OCI-LY7 (cell line): ENCODE data around the gene ZNF182. TPM values are rescaled to one million over a fixed set of nuclear protein-coding genes. Genes with fewer than 3 reads are reported as not detected.

Experiments
- BruUV-seq: library from RNA; stranded (reverse); fragments of 400-500 nt; replicated peaks from 2 replicates; lab custom pipeline; 2021; lab: Mats Ljungman, UMichigan
- CTCF ChIA-PET: fragments of 300-600 bp; sonication (Branson Sonifier 250); formaldehyde crosslinking; loops from one replicate; lab custom pipeline; 2022; ENCODE audit warnings: antibody characterized with exemption; ENCODE audit not compliant: unreplicated experiment; lab: Charles Lee
- POLR2A ChIA-PET: fragments of 300-600 bp; sonication (Branson Sonifier 250); formaldehyde crosslinking; loops from one replicate; lab custom pipeline; 2022; ENCODE audit warnings: antibody characterized with exemption; lab: Charles Lee
- DNase-seq: peaks from one replicate; pipeline ENCODE4 v3.0.0-alpha.2; 2015; ENCODE audit warnings: low spot score
- H2AFZ ChIP-seq: fragments of 200-600 bp; sonication (generic), shearing (Covaris generic); 2 replicates; pipeline ENCODE4 v1.6.1; 2014; ENCODE audit warnings: mild to moderate bottlenecking, antibody characterized with exemption, low read length, moderate library complexity
- H3K27ac ChIP-seq: fragments of 200-600 bp; sonication (generic); 2 replicates; pipeline ENCODE4 v1.5.1; 2014; ENCODE audit warnings: mixed run types, low read depth, mild to moderate bottlenecking, moderate library complexity, low read length, inconsistent platforms; ENCODE audit not compliant: poor library complexity, severe bottlenecking
- H3K36me3 ChIP-seq: fragments of 200-600 bp; sonication (generic); 2 replicates; pipeline ENCODE4 v1.6.1; 2014; ENCODE audit warnings: mild to moderate bottlenecking, antibody characterized with exemption, low read length, moderate library complexity, mixed read lengths; ENCODE audit not compliant: insufficient read depth
- H3K4me1 ChIP-seq: fragments of 200-600 bp; sonication (generic); 2 replicates; pipeline ENCODE4 v1.5.1; 2014; ENCODE audit warnings: mild to moderate bottlenecking, low read length; ENCODE audit not compliant: insufficient read depth, poor library complexity, severe bottlenecking
- H3K4me2 ChIP-seq: fragments of 200-600 bp; sonication (generic); 2 replicates; pipeline ENCODE4 v1.6.1; 2014; ENCODE audit warnings: mild to moderate bottlenecking, low read length
- H3K4me3 ChIP-seq: fragments of 200-600 bp; sonication (generic); 2 replicates; pipeline ENCODE4 v1.5.1; 2014; ENCODE audit warnings: mild to moderate bottlenecking, low read depth, low read length; ENCODE audit not compliant: poor library complexity, severe bottlenecking
- H3K79me2 ChIP-seq: fragments of 200-600 bp; sonication (generic); 2 replicates; pipeline ENCODE4 v1.6.1; 2016; ENCODE audit warnings: low read depth, mild to moderate bottlenecking, low read length, moderate library complexity, mixed read lengths; ENCODE audit not compliant: insufficient read depth
- H3K9me2 ChIP-seq: fragments of 200-600 bp; sonication (generic); 2 replicates; pipeline ENCODE4 v1.6.1; 2016; ENCODE audit warnings: mild to moderate bottlenecking, low read length, mixed read lengths; ENCODE audit not compliant: insufficient read depth
- H3K9me3 ChIP-seq: fragments of 200-600 bp; sonication (generic); 2 replicates; pipeline ENCODE4 v1.6.1; 2014; ENCODE audit warnings: mild to moderate bottlenecking, mixed run types, low read length, mixed read lengths
- H4K20me1 ChIP-seq: fragments of 200-600 bp; sonication (generic); 2 replicates; pipeline ENCODE4 v1.6.1; 2014; ENCODE audit warnings: mild to moderate bottlenecking, antibody characterized with exemption, low read length, moderate library complexity, mixed read lengths; ENCODE audit not compliant: insufficient read depth
- CTCF ChIP-seq: fragments of 200-600 bp; sonication (generic); conservative IDR thresholded peaks from 2 replicates; pipeline ENCODE4 v1.5.1; 2014; ENCODE audit warnings: mild to moderate bottlenecking, antibody characterized with exemption, low read length, moderate library complexity, mixed read lengths
- EZH2phosphoT487 ChIP-seq: fragments of 200-600 bp; sonication (generic); IDR thresholded peaks from 2 replicates; pipeline ENCODE4 v1.6.1; 2018; ENCODE audit warnings: low read depth, borderline replicate concordance, mild to moderate bottlenecking, mixed run types, antibody characterized with exemption, low read length, moderate library complexity, mixed read lengths
- intact Hi-C: fragments of 100-400 bp; cut with micrococcal nuclease; formaldehyde crosslinking; loops from one replicate; pipeline ENCODE4 v1.10.0; 2022; ENCODE audit not compliant: unreplicated experiment
- total RNA-seq, 2 experiments: library from RNA; depleted of rRNA in 1 of 2; stranded (reverse); fragments of >200 nt in 1 of 2; shearing (Covaris generic) in 1 of 2; gene quantifications; 2 replicates each; pipeline ENCODE4 v1.2.3, GENCODE V29; 2014 to 2022

The ZNF182 gene
- total RNA-seq, 2 experiments from 2014 or later = 6.1 to 9.8 TPM

- Histone ChIP-seq H4K20me1 (no peaks in the 10 kb centered on the region), H3K79me2 (no peaks in the 10 kb centered on the region), H3K27ac (no peak overlapping the region), H3K9me3 (peaks cover 11% of the 10 kb centered on the region; the same call in 1 of the 2 replicates), H3K4me3 (no peak overlapping the region), H3K36me3 (peaks cover 5% of the 10 kb centered on the region; the same call in 1 of the 2 replicates), H2AFZ (no peak overlapping the region), H3K4me1 (peaks cover 21% of the 10 kb centered on the region), H3K4me2 (no peak overlapping the region), H3K9me2 (no peaks in the 10 kb centered on the region)
- intact Hi-C loops = no loop called here
- BruUV-seq = no TSS peak
- no peak for DNase-seq
- CTCF ChIA-PET = no interaction called here
- TF ChIP-seq CTCF = no peak
- no peak for TF ChIP-seq EZH2phosphoT487
- POLR2A ChIA-PET = no interaction called here
These were observed 63.3 kb downstream of the ZNF182 start for GRCh38 chrX:47940448-47940847.

- CTCF ChIA-PET = no interaction called here
- no TSS peak for BruUV-seq
- POLR2A ChIA-PET = interaction anchor here (0.6 kb wide), 2 partner anchors 18 to 23 kb away, joined by 3 read pairs; no protein-coding TSS in a partner anchor
These were observed 66.9 kb downstream of the ZNF182 start for GRCh38 chrX:47936940-47937317.

More at GRCh38 chrX:47936940-47937317, 66.9 kb downstream of the ZNF182 start:
- Histone ChIP-seq H2AFZ (peak overlapping the region; percentile 76; the same call in 1 of the 2 replicates), H3K4me3 (peak overlapping the region; percentile 64), H3K36me3 (peaks cover 5% of the 10 kb centered on the region; the same call in 1 of the 2 replicates), H3K27ac (peak overlapping the region; percentile 98), H3K9me2 (no peaks in the 10 kb centered on the region), H3K4me2 (peak overlapping the region; percentile 67), H4K20me1 (no peaks in the 10 kb centered on the region), H3K79me2 (no peaks in the 10 kb centered on the region), H3K4me1 (peaks cover 31% of the 10 kb centered on the region), H3K9me3 (peaks cover 11% of the 10 kb centered on the region; the same call in 1 of the 2 replicates)
- no peak for DNase-seq
- intact Hi-C loops = loop anchor here (2.0 to 10.0 kb wide), 3 partner anchors 65 to 282 kb away; partner anchors contain the start of genes ELK1, UXT and ZNF182
- TF ChIP-seq EZH2phosphoT487 (no peak), CTCF (no peak)
